A673 (cell line): ENCODE data around the gene ENDOU. TPM values are rescaled to one million over a fixed set of nuclear protein-coding genes. Genes with fewer than 3 reads are reported as not detected.

Source experiments
- BruUV-seq: library from RNA; stranded (reverse); fragments of 400-500 nt; replicated peaks from 2 replicates; lab custom pipeline; 2021; lab: Mats Ljungman, UMichigan
- CTCF ChIA-PET: fragments of 300-600 bp; sonication (Branson Sonifier 250); formaldehyde crosslinking; loops from one replicate; lab custom pipeline; 2022; ENCODE audit warnings: antibody characterized with exemption; lab: Charles Lee
- POLR2A ChIA-PET: fragments of 300-600 bp; sonication (Branson Sonifier 250); formaldehyde crosslinking; loops from one replicate; lab custom pipeline; 2022; ENCODE audit warnings: antibody characterized with exemption; ENCODE audit not compliant: low non-redundant PET; lab: Charles Lee
- DNase-seq: peaks from one replicate; pipeline ENCODE4 v3.0.0-alpha.2; 2015; ENCODE audit warnings: low spot score
- H3K27ac ChIP-seq: fragments of 200-600 bp; sonication (generic); 2 replicates; pipeline ENCODE4 v1.5.1; 2016; ENCODE audit warnings: mixed run types, low read depth, mild to moderate bottlenecking, mixed read lengths, antibody characterized with exemption, low read length; ENCODE audit not compliant: poor library complexity, severe bottlenecking
- H3K27me3 ChIP-seq: fragments of 200-600 bp; sonication (generic); replicated peaks from 2 replicates; pipeline ENCODE4 v1.6.1; 2017; ENCODE audit warnings: mixed run types, low read depth, mild to moderate bottlenecking, mixed read lengths, antibody characterized with exemption, low read length; ENCODE audit not compliant: insufficient read depth, poor library complexity
- H3K36me3 ChIP-seq: fragments of 200-600 bp; sonication (generic); 2 replicates; pipeline ENCODE4 v1.6.1; 2016; ENCODE audit warnings: mixed run types, mild to moderate bottlenecking, mixed read lengths, antibody characterized with exemption, low read length; ENCODE audit not compliant: insufficient read depth, poor library complexity, severe bottlenecking
- H3K4me1 ChIP-seq: fragments of 200-600 bp; sonication (generic); 2 replicates; pipeline ENCODE4 v1.6.1; 2017; ENCODE audit warnings: mixed run types, mild to moderate bottlenecking, mixed read lengths, antibody characterized with exemption, low read length; ENCODE audit not compliant: insufficient read depth, poor library complexity, severe bottlenecking
- H3K4me3 ChIP-seq: fragments of 200-600 bp; sonication (generic); 2 replicates; pipeline ENCODE4 v1.5.1; 2016; ENCODE audit warnings: low read depth, mixed run types, mild to moderate bottlenecking, mixed read lengths, low read length; ENCODE audit not compliant: poor library complexity, severe bottlenecking
- H3K9me3 ChIP-seq: fragments of 200-600 bp; sonication (generic); 2 replicates; pipeline ENCODE4 v1.6.1; 2016; ENCODE audit warnings: mixed run types, low read depth, mild to moderate bottlenecking, mixed read lengths, antibody characterized with exemption, low read length; ENCODE audit not compliant: poor library complexity, severe bottlenecking
- CTCF ChIP-seq: fragments of 300-800, 200-600 bp; sonication (generic); conservative IDR thresholded peaks from 2 replicates; pipeline ENCODE4 v1.5.1; 2017; ENCODE audit warnings: low read depth, mild to moderate bottlenecking, antibody characterized with exemption, low read length, moderate library complexity, mixed read lengths
- EZH2 ChIP-seq: fragments of 200-600 bp; sonication (generic); IDR thresholded peaks from 2 replicates; pipeline ENCODE4 v1.6.1; 2017; ENCODE audit warnings: borderline replicate concordance, low read depth, mild to moderate bottlenecking, mixed read lengths, antibody characterized with exemption, low read length; ENCODE audit not compliant: poor library complexity, severe bottlenecking
- intact Hi-C: fragments of 100-400 bp; cut with micrococcal nuclease; formaldehyde crosslinking; loops from one replicate; pipeline ENCODE4 v1.10.0; 2022; ENCODE audit not compliant: unreplicated experiment
- total RNA-seq: library from RNA; stranded (reverse); gene quantifications from 2 replicates; pipeline ENCODE4 v1.2.3, GENCODE V29; 2021

The ENDOU gene
- total RNA-seq, 1 experiment from 2014 or later = 0.58 TPM

GRCh38 chr12:47687636-47688035 lies 37.7 kb downstream of the ENDOU start:
- H3K4me1 ChIP-seq = no peaks in the 10 kb centered on the region
- peaks cover 32% of the 10 kb centered on the region for H3K36me3 ChIP-seq
- ChIA-PET POLR2A (no interaction called here), CTCF (no interaction called here)
- H3K27me3 ChIP-seq = no peaks in the 10 kb centered on the region
- H3K4me3 ChIP-seq = no peak overlapping the region
- H3K9me3 ChIP-seq = no peaks in the 10 kb centered on the region
- no peak overlapping the region for H3K27ac ChIP-seq
- intact Hi-C loops = loop anchor here (5.0 kb wide), 2 partner anchors 35 to 655 kb away; no protein-coding TSS in a partner anchor
- no TSS peak for BruUV-seq
- no peak for DNase-seq
- TF ChIP-seq CTCF (no peak), EZH2 (no peak)

- H3K27ac ChIP-seq = no peak overlapping the region
- ChIA-PET CTCF (interaction anchor here (0.6 to 1.6 kb wide), 4 partner anchors 19 to 140 kb away, joined by 3 to 10 read pairs (median 3); no protein-coding TSS in a partner anchor), POLR2A (interaction anchor here (0.6 kb wide), 1 partner anchor 152 kb away, joined by 4 read pairs; no protein-coding TSS in a partner anchor)
- H3K9me3 ChIP-seq = no peaks in the 10 kb centered on the region
- H3K36me3 ChIP-seq = peaks cover 34% of the 10 kb centered on the region
- H3K4me1 ChIP-seq = no peaks in the 10 kb centered on the region
- no peak overlapping the region for H3K4me3 ChIP-seq
- no TSS peak for BruUV-seq
- peak; percentile 52 for DNase-seq
- no peaks in the 10 kb centered on the region for H3K27me3 ChIP-seq
- TF ChIP-seq CTCF (peak; percentile 76), EZH2 (no peak)
- intact Hi-C loops = loop anchor here (5.0 kb wide), 2 partner anchors 34 to 654 kb away; no protein-coding TSS in a partner anchor
Measured at GRCh38 chr12:47686645-47687240, 38.5 kb downstream of the ENDOU start.

GRCh38 chr12:47679785-47680184 lies 45.5 kb downstream of the ENDOU start:
- Histone ChIP-seq H3K4me3 (no peak overlapping the region), H3K9me3 (no peaks in the 10 kb centered on the region), H3K36me3 (peaks cover 30% of the 10 kb centered on the region), H3K4me1 (no peaks in the 10 kb centered on the region), H3K27ac (no peak overlapping the region), H3K27me3 (no peaks in the 10 kb centered on the region)
- no peak for DNase-seq
- BruUV-seq = no TSS peak
- POLR2A ChIA-PET = no interaction called here
- CTCF ChIA-PET = no interaction called here
- TF ChIP-seq EZH2 (no peak), CTCF (no peak)
- intact Hi-C loops = no loop called here
